Measurements from ENCODE around the gene GAS2L1. TPM values are rescaled to one million over a fixed set of nuclear protein-coding genes. Genes with fewer than 3 reads are reported as not detected.
A peak's percentile ranks its signal among the peaks of the same experiment; 100 is the strongest.

The GAS2L1 gene
- total RNA-seq, result 10 to 100 TPM in 1 of 8 experiments, 1 to 10 TPM in 5, under 1 TPM in 2; 0.55 to 14.1 (median 4.0) TPM

DNA sequence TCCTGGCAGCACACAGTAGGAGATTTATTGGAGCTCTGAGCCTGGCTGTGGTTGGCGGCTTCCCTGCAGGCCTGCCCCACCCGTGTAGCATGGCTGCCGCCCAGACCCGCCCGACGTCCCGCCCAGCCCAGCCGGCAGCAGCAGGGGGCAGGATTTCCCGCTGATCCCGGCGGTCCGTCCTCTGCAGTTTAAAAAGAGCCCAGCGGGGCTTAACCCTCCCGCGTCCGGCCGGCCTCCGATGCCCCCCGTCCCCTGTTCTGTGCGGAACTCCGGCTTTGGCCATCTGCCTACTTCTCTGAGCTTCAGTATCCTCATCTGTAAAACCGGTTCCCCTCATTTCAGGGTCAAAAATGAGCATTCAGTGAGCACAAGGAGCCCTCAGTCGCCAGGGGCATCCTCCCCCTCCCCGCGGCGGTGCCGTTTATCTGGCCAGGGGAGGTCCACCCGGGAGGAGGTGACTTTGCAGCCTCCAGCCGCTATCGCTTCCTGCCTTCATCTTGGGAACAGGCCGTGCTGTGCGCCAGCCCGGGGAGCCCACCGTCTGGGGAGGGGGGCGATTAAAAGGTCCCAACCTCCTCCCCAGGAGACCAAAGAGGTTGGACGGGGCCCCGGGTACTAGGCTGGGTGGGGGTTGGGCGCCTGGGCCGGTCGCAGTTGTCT, at the start of gene GAS2L1:
Gene GAS2L1 (plus strand): TSS at position 476 of the 660 bp plus-strand sequence. CDS start 1,456 bp downstream, outside the sequence.
- in situ Hi-C loops (cut with MboI; ENCODE audit: low pct_unique_long_range_greater_than_20kb in 2 of 9, low sequenced_read_pairs in 9 of 9, unreplicated experiment in 9 of 9), result no loop called here
- peak; percentile 39 to 61 (median 56) for ATAC-seq (replicated peaks in 6 of 8)
- peak within 1 kb of the TSS in 1 of 2 donors; percentile 64 for H3K27ac ChIP-seq
- H3K4me3 ChIP-seq, result peak within 1 kb of the TSS; percentile 42 to 49 (median 47)
- H3K4me1 ChIP-seq (replicated peaks in 1 of 2), result peaks cover 8 to 10% of the 10 kb centered on the region in 2 donors
- WGBS, 10 experiments, result 0% methylated on average over 1 to 3 of the region's 40 CpGs; no CpG with 5 or more reads in 6 of the 10 experiments

GRCh38 chr22:29257751-29258181, 48.7 kb upstream of the GAS2L1 start:
- Histone ChIP-seq H3K4me1 (replicated peaks in 1 of 2) (no peaks in the 10 kb centered on the region), H3K27ac (no peak overlapping the region), H3K4me3 (no peak overlapping the region)
- 50 to 100% (median 87%) methylated on average over 1 to 3 of the region's 8 CpGs; no CpG with 5 or more reads in 6 of the 10 experiments for WGBS, 10 experiments
- ATAC-seq (replicated peaks in 6 of 8), result no peak
- in situ Hi-C loops (cut with MboI; ENCODE audit: low pct_unique_long_range_greater_than_20kb in 2 of 9, low sequenced_read_pairs in 9 of 9, unreplicated experiment in 9 of 9), result loop anchor here in 1 of 9 experiments (25.0 kb wide), 1 partner anchor 395 kb away; no protein-coding TSS in a partner anchor

DNA sequence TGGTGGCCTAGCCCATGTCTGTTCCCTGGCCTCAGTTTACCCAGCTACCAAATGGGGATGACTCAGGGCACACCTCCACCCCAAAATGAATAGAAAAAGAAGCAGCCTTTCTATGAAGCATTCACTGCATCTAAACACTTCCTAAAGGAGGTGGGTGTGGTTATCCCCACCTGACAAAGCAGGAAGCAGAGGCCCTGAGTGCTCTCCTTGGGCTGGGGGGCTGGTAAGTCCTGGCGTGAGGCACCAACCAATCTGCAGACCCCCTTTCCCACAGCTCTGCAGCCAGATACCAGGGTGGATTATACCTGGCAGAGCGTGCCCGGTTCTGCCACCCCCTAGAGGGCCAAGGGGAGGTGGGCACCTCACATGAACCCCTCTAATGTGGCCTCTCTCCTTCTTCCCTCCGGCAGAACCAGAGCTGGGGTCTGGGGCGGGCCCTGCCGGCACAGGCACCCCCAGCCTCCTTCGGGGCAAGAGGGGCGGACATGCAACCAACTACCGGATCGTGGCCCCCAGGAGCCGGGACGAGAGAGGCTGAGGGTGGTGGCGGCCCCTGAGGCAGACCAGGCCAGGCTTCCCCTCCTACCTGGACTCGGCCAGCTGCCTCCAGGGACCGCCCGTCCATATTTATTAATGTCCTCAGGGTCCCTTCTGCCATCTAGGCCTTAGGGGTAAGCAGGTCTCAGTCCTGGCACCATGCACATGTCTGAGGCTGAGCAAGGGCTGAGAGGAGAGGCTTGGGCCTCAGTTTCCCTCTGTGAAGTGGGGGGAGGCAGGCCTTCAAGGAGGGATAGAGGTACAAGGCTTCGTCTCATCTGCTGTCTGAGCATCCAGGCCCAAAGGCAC, 47.8 kb upstream of the GAS2L1 start:
- in situ Hi-C loops (cut with MboI; ENCODE audit: low pct_unique_long_range_greater_than_20kb in 2 of 9, low sequenced_read_pairs in 9 of 9, unreplicated experiment in 9 of 9), result loop anchor here in 1 of 9 experiments (25.0 kb wide), 1 partner anchor 396 kb away; no protein-coding TSS in a partner anchor
- peak in 2 of 8 experiments; percentile 4 to 8 for ATAC-seq (replicated peaks in 6 of 8)
- 80 to 100% (median 96%) methylated on average over 1 to 7 of the region's 17 CpGs; no CpG with 5 or more reads in 6 of the 10 experiments for WGBS, 10 experiments
- Histone ChIP-seq H3K4me1 (replicated peaks in 1 of 2) (no peaks in the 10 kb centered on the region), H3K27ac (no peak overlapping the region), H3K4me3 (no peak overlapping the region)

- in situ Hi-C loops (cut with MboI; ENCODE audit: low pct_unique_long_range_greater_than_20kb in 2 of 9, low sequenced_read_pairs in 9 of 9, unreplicated experiment in 9 of 9), result loop anchor here in 1 of 9 experiments (25.0 kb wide), 1 partner anchor 397 kb away; no protein-coding TSS in a partner anchor
- no peak overlapping the region for H3K4me3 ChIP-seq
- peak in 6 of 8 experiments; percentile 2 to 59 (median 18) for ATAC-seq (replicated peaks in 6 of 8)
- H3K4me1 ChIP-seq (replicated peaks in 1 of 2), result no peaks in the 10 kb centered on the region
- no peak overlapping the region for H3K27ac ChIP-seq
- 57 to 85% (median 69%) methylated on average over 1 to 4 of the region's 11 CpGs; no CpG with 5 or more reads in 6 of the 10 experiments for WGBS, 10 experiments
Measured at GRCh38 chr22:29259253-29259899, 47.1 kb upstream of the GAS2L1 start.

DNA sequence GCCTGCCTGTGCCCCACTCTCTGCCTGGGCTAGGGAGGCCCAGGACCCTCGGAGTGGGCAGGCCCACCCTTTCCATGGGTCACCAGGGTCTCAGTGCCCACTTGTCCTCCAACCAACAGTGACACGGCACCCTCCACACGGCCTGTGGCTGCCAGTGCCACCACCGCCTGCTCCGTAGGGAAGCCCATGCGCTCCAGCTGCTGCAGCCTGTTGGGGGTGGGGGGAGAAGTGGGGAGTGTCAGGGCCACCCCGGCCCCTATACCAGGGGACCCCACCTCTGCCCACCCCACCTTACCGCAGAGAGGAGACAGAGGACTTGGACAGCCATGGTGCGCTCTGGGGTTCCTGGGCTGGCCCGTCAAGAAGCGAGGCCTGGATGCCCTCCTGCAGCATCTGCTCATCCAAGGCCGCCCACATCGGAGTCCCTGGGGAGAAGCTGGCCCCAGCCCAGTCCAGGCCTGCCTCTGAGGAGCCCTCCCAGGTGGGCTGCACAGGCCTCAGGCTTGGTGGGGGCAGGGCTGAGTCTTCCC, 46.4 kb upstream of the GAS2L1 start:
- Histone ChIP-seq H3K27ac (no peak overlapping the region), H3K4me1 (replicated peaks in 1 of 2) (no peaks in the 10 kb centered on the region), H3K4me3 (no peak overlapping the region)
- in situ Hi-C loops (cut with MboI; ENCODE audit: low pct_unique_long_range_greater_than_20kb in 2 of 9, low sequenced_read_pairs in 9 of 9, unreplicated experiment in 9 of 9), result loop anchor here in 1 of 9 experiments (25.0 kb wide), 1 partner anchor 398 kb away; no protein-coding TSS in a partner anchor
- ATAC-seq (replicated peaks in 6 of 8), result peak in 5 of 8 experiments; percentile 5 to 26 (median 18)
- 100% methylated on average over 1 of the region's 13 CpGs; no CpG with 5 or more reads in 9 of the 10 experiments for WGBS, 10 experiments

- no peak overlapping the region for H3K27ac ChIP-seq
- H3K4me1 ChIP-seq (replicated peaks in 1 of 2), result peaks cover 0 to under 1% of the 10 kb centered on the region in 2 donors
- ATAC-seq (replicated peaks in 6 of 8), result peak in 4 of 8 experiments; percentile 4 to 16 (median 5)
- H3K4me3 ChIP-seq, result no peak overlapping the region
- WGBS, 10 experiments, result 95 to 100% methylated on average over 2 to 4 of the region's 17 CpGs; no CpG with 5 or more reads in 8 of the 10 experiments
- in situ Hi-C loops (cut with MboI; ENCODE audit: low pct_unique_long_range_greater_than_20kb in 2 of 9, low sequenced_read_pairs in 9 of 9, unreplicated experiment in 9 of 9), result loop anchor here in 1 of 9 experiments (25.0 kb wide), 1 partner anchor 398 kb away; no protein-coding TSS in a partner anchor
Measured at GRCh38 chr22:29260601-29261315, 45.7 kb upstream of the GAS2L1 start.

DNA sequence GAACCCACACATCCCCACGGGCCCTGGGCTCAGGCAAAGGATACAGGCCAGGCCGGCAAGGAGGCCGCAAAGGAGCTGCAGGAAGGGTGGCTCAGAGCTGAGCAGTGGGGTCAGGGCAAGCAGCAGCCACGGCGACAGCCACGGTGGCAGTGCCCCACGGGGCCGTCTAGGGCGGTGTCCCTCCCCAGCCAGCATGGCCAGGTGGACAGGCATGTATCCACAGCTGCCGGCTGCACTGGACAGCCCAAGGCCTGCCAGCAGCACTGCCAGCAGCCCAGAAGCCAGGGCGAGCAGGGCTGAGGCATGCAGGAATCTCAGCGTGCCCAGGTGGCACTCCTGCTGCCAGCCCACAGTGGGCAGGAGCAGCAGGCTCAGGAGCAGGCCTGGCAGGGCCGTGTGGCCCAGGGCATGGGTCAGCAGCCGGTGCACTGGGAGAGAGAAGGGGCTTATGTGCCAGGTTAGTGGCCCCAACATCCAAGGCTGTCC, 42.6 kb upstream of the GAS2L1 start:
- 97 to 100% methylated on average over 1 to 5 of the region's 14 CpGs; no CpG with 5 or more reads in 8 of the 10 experiments for WGBS, 10 experiments
- H3K4me3 ChIP-seq, result no peak overlapping the region
- ATAC-seq (replicated peaks in 6 of 8), result no peak
- H3K4me1 ChIP-seq (replicated peaks in 1 of 2), result peaks cover 11 to 12% of the 10 kb centered on the region in 2 donors
- in situ Hi-C loops (cut with MboI; ENCODE audit: low pct_unique_long_range_greater_than_20kb in 2 of 9, low sequenced_read_pairs in 9 of 9, unreplicated experiment in 9 of 9), result loop anchor here in 1 of 9 experiments (25.0 kb wide), 1 partner anchor 402 kb away; no protein-coding TSS in a partner anchor
- no peak overlapping the region for H3K27ac ChIP-seq

GRCh38 chr22:29265305-29265704, 41.1 kb upstream of the GAS2L1 start:
- ATAC-seq (replicated peaks in 6 of 8), result no peak
- WGBS, 10 experiments, result 81 to 100% (median 93%) methylated on average over 1 to 4 of the region's 7 CpGs; no CpG with 5 or more reads in 6 of the 10 experiments
- in situ Hi-C loops (cut with MboI; ENCODE audit: low pct_unique_long_range_greater_than_20kb in 2 of 9, low sequenced_read_pairs in 9 of 9, unreplicated experiment in 9 of 9), result loop anchor here in 1 of 9 experiments (25.0 kb wide), 1 partner anchor 403 kb away; no protein-coding TSS in a partner anchor

GRCh38 chr22:29265929-29266328, 40.5 kb upstream of the GAS2L1 start:
- Histone ChIP-seq H3K27ac (no peak overlapping the region), H3K4me3 (peak overlapping the region in 1 of 5 donors; percentile 83), H3K4me1 (replicated peaks in 1 of 2) (peaks cover 21 to 24% of the 10 kb centered on the region in 2 donors)
- 57 to 100% (median 83%) methylated on average over 1 to 3 of the region's 4 CpGs; no CpG with 5 or more reads in 6 of the 10 experiments for WGBS, 10 experiments
- no peak for ATAC-seq (replicated peaks in 6 of 8)
- in situ Hi-C loops (cut with MboI; ENCODE audit: low pct_unique_long_range_greater_than_20kb in 2 of 9, low sequenced_read_pairs in 9 of 9, unreplicated experiment in 9 of 9), result loop anchor here in 1 of 9 experiments (25.0 kb wide), 1 partner anchor 404 kb away; no protein-coding TSS in a partner anchor

More at GRCh38 chr22:29265305-29265704, 41.1 kb upstream of the GAS2L1 start:
- Histone ChIP-seq H3K4me1 (replicated peaks in 1 of 2) (peaks cover 15 to 18% of the 10 kb centered on the region in 2 donors), H3K27ac (no peak overlapping the region), H3K4me3 (no peak overlapping the region)

DNA sequence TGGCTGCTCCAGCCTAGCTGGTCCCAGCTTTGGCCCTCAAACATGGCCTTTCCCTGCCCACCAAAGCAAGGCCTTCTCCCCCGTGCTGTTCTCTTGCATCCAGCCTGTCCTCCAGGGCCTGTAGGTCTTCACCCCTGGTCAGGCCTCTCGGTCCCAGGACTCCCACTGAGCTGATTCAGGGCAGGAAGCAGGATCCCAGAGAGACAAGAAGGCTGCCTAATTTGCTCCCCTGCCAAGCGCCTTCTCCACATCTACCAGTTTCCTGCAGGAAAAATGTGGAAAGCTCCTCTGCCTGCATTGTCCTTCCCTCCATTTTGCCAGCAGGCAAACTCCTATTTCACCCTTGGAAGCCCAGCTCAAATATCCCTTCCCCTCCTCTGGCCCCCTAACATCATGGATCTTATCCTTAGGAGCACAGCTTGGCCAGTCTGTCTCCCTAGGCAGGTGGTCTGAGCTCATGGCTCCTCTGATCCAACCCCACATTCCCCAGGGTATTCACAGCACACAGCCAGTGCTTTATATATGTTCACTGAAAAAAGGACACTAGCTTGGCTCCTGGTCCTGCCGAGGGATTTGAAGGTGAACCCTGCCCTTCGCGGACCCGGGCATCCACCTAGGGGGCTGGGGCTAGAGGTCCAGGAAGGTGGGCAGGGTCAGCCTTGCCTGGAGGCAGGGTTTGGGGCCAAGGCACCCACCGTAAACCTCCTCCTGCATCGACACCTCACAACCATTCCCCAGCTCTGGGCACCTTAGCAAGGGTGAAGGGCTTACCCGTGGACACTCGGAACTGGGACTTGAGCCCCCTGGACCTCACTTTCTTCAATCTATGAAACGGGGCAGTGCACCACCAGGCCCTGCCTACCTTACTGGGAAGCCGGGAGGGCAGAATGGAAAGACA, 39.6 kb upstream of the GAS2L1 start:
- peak overlapping the region; percentile 100 for H3K27ac ChIP-seq
- WGBS, 10 experiments, result 0 to 80% (median 15%) methylated on average over 1 to 6 of the region's 13 CpGs; no CpG with 5 or more reads in 3 of the 10 experiments

More for the DNA sequence above, 39.6 kb upstream of the GAS2L1 start:
- Histone ChIP-seq H3K4me1 (replicated peaks in 1 of 2) (peaks cover 26 to 30% of the 10 kb centered on the region in 2 donors), H3K4me3 (peak overlapping the region; percentile 79 to 99 (median 92))
- in situ Hi-C loops (cut with MboI; ENCODE audit: low pct_unique_long_range_greater_than_20kb in 2 of 9, low sequenced_read_pairs in 9 of 9, unreplicated experiment in 9 of 9), result loop anchor here in 1 of 9 experiments (25.0 kb wide), 1 partner anchor 405 kb away; no protein-coding TSS in a partner anchor
- peak in 6 of 8 experiments; percentile 0 to 8 (median 2) for ATAC-seq (replicated peaks in 6 of 8)
